Activated CD4-positive, CD25-positive, alpha-beta regulatory T cell treated with anti-CD3 and anti-CD28 coated beads, Interleukin-2, amount 50 U/mL, for 24 hours (primary cell): ENCODE results near the gene NFIC.

ENCODE experiments used
- ATAC-seq, 2 donors: fragments of 150-1000 bp; cut with Tn5 transposase; one replicate each; pipeline ENCODE4 v1.10.0; 2021; ENCODE audit warnings: mild to moderate bottlenecking in 1 of 2, moderate library complexity in 1 of 2

NFIC gene

GRCh38 chr19:3454656-3455392 lies 88.4 kb downstream of the NFIC start:
- no peak for ATAC-seq

GRCh38 chr19:3455393-3455955 lies 89.1 kb downstream of the NFIC start:
- no peak for ATAC-seq

GRCh38 chr19:3455960-3456601 lies 89.7 kb downstream of the NFIC start:
- ATAC-seq = no peak

GRCh38 chr19:3456925-3457527 lies 90.6 kb downstream of the NFIC start:
- no peak for ATAC-seq

- ATAC-seq = no peak
These were observed 91.3 kb downstream of the NFIC start for GRCh38 chr19:3457528-3458228.

- no peak for ATAC-seq
These were observed 92.1 kb downstream of the NFIC start for GRCh38 chr19:3458229-3459088.

GRCh38 chr19:3459089-3459881 lies 92.9 kb downstream of the NFIC start:
- no peak for ATAC-seq

- no peak for ATAC-seq
These were observed 93.7 kb downstream of the NFIC start for GRCh38 chr19:3459965-3460582.

GRCh38 chr19:3462991-3463713 lies 96.8 kb downstream of the NFIC start:
- no peak for ATAC-seq

GRCh38 chr19:3463714-3464586 lies 97.6 kb downstream of the NFIC start:
- no peak for ATAC-seq

GRCh38 chr19:3464587-3465235 lies 98.3 kb downstream of the NFIC start:
- ATAC-seq = no peak

- no peak for ATAC-seq
These were observed 99.2 kb downstream of the NFIC start for GRCh38 chr19:3465552-3465951.

- ATAC-seq = no peak
These were observed 100.3 kb downstream of the NFIC start for GRCh38 chr19:3466635-3467034.

GRCh38 chr19:3467437-3468198 lies 101.2 kb downstream of the NFIC start:
- no peak for ATAC-seq

- no peak for ATAC-seq
These were observed 101.8 kb downstream of the NFIC start for GRCh38 chr19:3468211-3468610.

GRCh38 chr19:3469638-3470499 lies 103.5 kb downstream of the NFIC start:
- ATAC-seq = no peak
